Esophagus squamous epithelium (tissue), 4 donors: ENCODE data around the gene OPCML.

ENCODE experiments used
- CTCF ChIP-seq, 6 experiments: fragments of 450-650 bp in 4 of 6; fragments of 200-600 bp in 2 of 6; sonication (generic) in 2 of 6; IDR thresholded peaks; one replicate each; pipeline ENCODE4 v1.5.1; 2016 to 2019; ENCODE audit warnings: antibody characterized with exemption in 6 of 6, mild to moderate bottlenecking in 4 of 6, moderate library complexity in 4 of 6
- POLR2A ChIP-seq, 4 donors: fragments of 450-650 bp; IDR thresholded peaks; one replicate each; pipeline ENCODE4 v1.6.1; 2017; ENCODE audit warnings: antibody characterized with exemption in 4 of 4, mild to moderate bottlenecking in 4 of 4, moderate library complexity in 3 of 4

- no peak for TF ChIP-seq CTCF (IDR thresholded peaks at IDR 0.05)
- TF ChIP-seq POLR2A (IDR thresholded peaks at IDR 0.05): no peak
Observed at GRCh38 chr11:132937016-132937415, 595.3 kb downstream of the OPCML start.
